Naive B cell (primary cell): ENCODE measurements around the gene IMMP2L. TPM values are rescaled to one million over a fixed set of nuclear protein-coding genes. Genes with fewer than 3 reads are reported as not detected.
"Not testable (repeated sequence)": the region's sequence is repeated elsewhere in the genome, so short reads cannot be mapped to it uniquely, and the experiment has no call there.

Experiments
- ATAC-seq, 2 donors: fragments of 150-1000 bp; cut with Tn5 transposase; 2 replicates each; pipeline ENCODE4 v1.10.0; 2021; ENCODE audit warnings: low read depth in 2 of 2, mild to moderate bottlenecking in 2 of 2, moderate library complexity in 2 of 2
- DNase-seq: peaks from one replicate; pipeline ENCODE4 v3.0.0; 2022
- H3K27ac Mint-ChIP-seq, 6 donors: one replicate each; pipeline ENCODE4 v1.8.0; 2020 to 2022; ENCODE audit warnings: mild to moderate bottlenecking in 6 of 6, mixed read lengths in 6 of 6, moderate library complexity in 5 of 6, inconsistent platforms in 2 of 6
- H3K27me3 Mint-ChIP-seq, 3 donors: one replicate each; pipeline ENCODE4 v1.8.0; 2021 to 2022; ENCODE audit warnings: mixed read lengths in 3 of 3, mild to moderate bottlenecking in 1 of 3
- H3K36me3 Mint-ChIP-seq, 2 donors: one replicate each; pipeline ENCODE4 v1.8.0; 2020 to 2022; ENCODE audit warnings: mixed read lengths in 2 of 2, inconsistent platforms in 1 of 2, mild to moderate bottlenecking in 1 of 2
- H3K4me1 Mint-ChIP-seq, 3 donors: one replicate each; pipeline ENCODE4 v1.8.0; 2020 to 2022; ENCODE audit warnings: mixed read lengths in 3 of 3, inconsistent platforms in 1 of 3, mild to moderate bottlenecking in 1 of 3, moderate library complexity in 1 of 3
- H3K4me3 Mint-ChIP-seq, 8 donors: one replicate each; pipeline ENCODE4 v1.8.0; 2020 to 2022; ENCODE audit warnings: mild to moderate bottlenecking in 8 of 8, mixed read lengths in 8 of 8, moderate library complexity in 8 of 8, inconsistent platforms in 2 of 8
- H3K9me3 Mint-ChIP-seq, 7 donors: one replicate each; pipeline ENCODE4 v1.8.0; 2020 to 2022; ENCODE audit warnings: mixed read lengths in 7 of 7, mild to moderate bottlenecking in 5 of 7, inconsistent platforms in 2 of 7, moderate library complexity in 1 of 7
- polyA plus RNA-seq, 6 donors: library from polyadenylated mRNA; unstranded; fragments of 300-500 nt; fragmentation: Illumina TruSeq; gene quantifications; one replicate each; pipeline ENCODE4 v1.2.3, GENCODE V29; 2021; ENCODE audit warnings: low read depth in 6 of 6

Gene IMMP2L
- polyA plus RNA-seq, 6 donors from 2014 or later: 14.9 to 34.0 (median 25.9) TPM

- Mint-ChIP-seq H3K9me3 (peaks cover 0 to 4% (median 0%) of the 10 kb centered on the region in 7 donors), H3K4me1 (peaks cover 0 to 13% (median 0%) of the 10 kb centered on the region in 3 donors), H3K27me3 (no peaks in the 10 kb centered on the region), H3K36me3 (peaks cover 9 to 10% of the 10 kb centered on the region in 2 donors), H3K4me3 (no peak overlapping the region), H3K27ac (no peak overlapping the region)
- no peak for DNase-seq
- no peak for ATAC-seq
These were observed 102.5 kb downstream of the IMMP2L start for GRCh38 chr7:111459757-111460280.

- H3K4me1 Mint-ChIP-seq: peaks cover 0 to 13% (median 0%) of the 10 kb centered on the region in 3 donors
- peaks cover 9 to 10% of the 10 kb centered on the region in 2 donors for H3K36me3 Mint-ChIP-seq
- peak overlapping the region in 1 of 6 donors; percentile 1 for H3K27ac Mint-ChIP-seq
- ATAC-seq: no peak
- peaks cover 0 to 4% (median 0%) of the 10 kb centered on the region in 7 donors for H3K9me3 Mint-ChIP-seq
- H3K27me3 Mint-ChIP-seq: no peaks in the 10 kb centered on the region
- DNase-seq: no peak
- H3K4me3 Mint-ChIP-seq: no peak overlapping the region
These were observed 103.1 kb downstream of the IMMP2L start for GRCh38 chr7:111459065-111459756.

- not testable (repeated sequence) for H3K4me3 Mint-ChIP-seq, H3K27me3 Mint-ChIP-seq, ATAC-seq, H3K9me3 Mint-ChIP-seq, H3K27ac Mint-ChIP-seq, DNase-seq, H3K4me1 Mint-ChIP-seq
- peaks cover 11 to 13% of the 10 kb centered on the region in 2 donors for H3K36me3 Mint-ChIP-seq
These were observed 111.6 kb downstream of the IMMP2L start for GRCh38 chr7:111450705-111451104.

GRCh38 chr7:111447502-111447901, 114.8 kb downstream of the IMMP2L start:
- H3K27ac Mint-ChIP-seq, H3K27me3 Mint-ChIP-seq, ATAC-seq, DNase-seq, H3K36me3 Mint-ChIP-seq, H3K4me1 Mint-ChIP-seq, H3K4me3 Mint-ChIP-seq: not testable (repeated sequence)
- peaks cover 0 to 13% (median 4%) of the 10 kb centered on the region in 7 donors for H3K9me3 Mint-ChIP-seq

GRCh38 chr7:111439977-111440376, 122.3 kb downstream of the IMMP2L start:
- ATAC-seq: no peak
- Mint-ChIP-seq H3K36me3 (peaks cover 0 to 5% of the 10 kb centered on the region in 2 donors), H3K27ac (no peak overlapping the region), H3K4me1 (peaks cover 0 to 4% (median 0%) of the 10 kb centered on the region in 3 donors), H3K9me3 (peaks cover 5 to 23% (median 8%) of the 10 kb centered on the region in 7 donors), H3K4me3 (no peak overlapping the region), H3K27me3 (no peaks in the 10 kb centered on the region)
- DNase-seq: no peak

- Mint-ChIP-seq H3K27me3 (no peaks in the 10 kb centered on the region), H3K4me3 (no peak overlapping the region)
- no peak for DNase-seq
These were observed 123.7 kb downstream of the IMMP2L start for GRCh38 chr7:111438369-111439289.

GRCh38 chr7:111437736-111438135, 124.6 kb downstream of the IMMP2L start:
- no peak overlapping the region for H3K4me3 Mint-ChIP-seq
- peaks cover 0 to 4% (median 0%) of the 10 kb centered on the region in 3 donors for H3K4me1 Mint-ChIP-seq
- peaks cover 12 to 14% of the 10 kb centered on the region in 2 donors for H3K36me3 Mint-ChIP-seq
- no peaks in the 10 kb centered on the region for H3K27me3 Mint-ChIP-seq
- no peak overlapping the region for H3K27ac Mint-ChIP-seq
- ATAC-seq: no peak
- H3K9me3 Mint-ChIP-seq: peaks cover 9 to 42% (median 25%) of the 10 kb centered on the region in 7 donors
- no peak for DNase-seq

More at GRCh38 chr7:111438369-111439289, 123.7 kb downstream of the IMMP2L start:
- H3K4me1 Mint-ChIP-seq: peaks cover 0 to 4% (median 0%) of the 10 kb centered on the region in 3 donors
- peaks cover 5% of the 10 kb centered on the region in 2 donors for H3K36me3 Mint-ChIP-seq
- peaks cover 5 to 33% (median 17%) of the 10 kb centered on the region in 7 donors for H3K9me3 Mint-ChIP-seq
- ATAC-seq: no peak
- no peak overlapping the region for H3K27ac Mint-ChIP-seq

- no peaks in the 10 kb centered on the region for H3K27me3 Mint-ChIP-seq
- DNase-seq: no peak
- H3K4me3 Mint-ChIP-seq: no peak overlapping the region
- no peak overlapping the region for H3K27ac Mint-ChIP-seq
- peaks cover 12 to 19% of the 10 kb centered on the region in 2 donors for H3K36me3 Mint-ChIP-seq
- H3K4me1 Mint-ChIP-seq: no peaks in the 10 kb centered on the region
- peaks cover 9 to 47% (median 25%) of the 10 kb centered on the region in 7 donors for H3K9me3 Mint-ChIP-seq
- ATAC-seq: no peak
These were observed 125.7 kb downstream of the IMMP2L start for GRCh38 chr7:111436608-111437007.

- Mint-ChIP-seq H3K36me3 (peaks cover 7 to 19% of the 10 kb centered on the region in 2 donors), H3K27me3 (no peaks in the 10 kb centered on the region), H3K27ac (no peak overlapping the region), H3K4me1 (no peaks in the 10 kb centered on the region), H3K4me3 (no peak overlapping the region), H3K9me3 (peaks cover 5 to 47% (median 25%) of the 10 kb centered on the region in 7 donors)
- ATAC-seq: no peak
- no peak for DNase-seq
These were observed 128.9 kb downstream of the IMMP2L start for GRCh38 chr7:111433426-111433825.

- no peaks in the 10 kb centered on the region for H3K4me1 Mint-ChIP-seq
- H3K27me3 Mint-ChIP-seq: no peaks in the 10 kb centered on the region
- DNase-seq: no peak
- H3K9me3 Mint-ChIP-seq: peaks cover 5 to 23% (median 14%) of the 10 kb centered on the region in 7 donors
- H3K4me3 Mint-ChIP-seq: no peak overlapping the region
- ATAC-seq: no peak
- H3K36me3 Mint-ChIP-seq: peaks cover 7 to 19% of the 10 kb centered on the region in 2 donors
- no peak overlapping the region for H3K27ac Mint-ChIP-seq
These were observed 132.5 kb downstream of the IMMP2L start for GRCh38 chr7:111429781-111430180.

GRCh38 chr7:111424768-111425167, 137.5 kb downstream of the IMMP2L start:
- Mint-ChIP-seq H3K4me3 (no peak overlapping the region), H3K36me3 (peaks cover 5 to 13% of the 10 kb centered on the region in 2 donors), H3K27me3 (no peaks in the 10 kb centered on the region), H3K27ac (no peak overlapping the region), H3K9me3 (peaks cover 0 to 15% (median 6%) of the 10 kb centered on the region in 7 donors), H3K4me1 (no peaks in the 10 kb centered on the region)
- no peak for DNase-seq
- ATAC-seq: no peak

GRCh38 chr7:111414374-111414773, 147.9 kb downstream of the IMMP2L start:
- DNase-seq (no peak), ATAC-seq (peak; percentile 40 to 64)
- H3K9me3 Mint-ChIP-seq: peaks cover 0 to 2% (median 0%) of the 10 kb centered on the region in 7 donors
- no peak overlapping the region for H3K27ac Mint-ChIP-seq
- no peak overlapping the region for H3K4me3 Mint-ChIP-seq
- H3K4me1 Mint-ChIP-seq: peaks cover 0 to 6% (median 0%) of the 10 kb centered on the region in 3 donors
- no peaks in the 10 kb centered on the region for H3K27me3 Mint-ChIP-seq
- peaks cover 7 to 18% of the 10 kb centered on the region in 2 donors for H3K36me3 Mint-ChIP-seq

GRCh38 chr7:111413739-111414138, 148.6 kb downstream of the IMMP2L start:
- no peak overlapping the region for H3K4me3 Mint-ChIP-seq
- H3K27ac Mint-ChIP-seq: peak overlapping the region in 2 of 6 donors; percentile 8 to 73
- H3K4me1 Mint-ChIP-seq: peaks cover 0 to 6% (median 0%) of the 10 kb centered on the region in 3 donors
- no peak for ATAC-seq
- DNase-seq: no peak
- peaks cover 7 to 18% of the 10 kb centered on the region in 2 donors for H3K36me3 Mint-ChIP-seq
- no peaks in the 10 kb centered on the region for H3K27me3 Mint-ChIP-seq
- H3K9me3 Mint-ChIP-seq: peaks cover 0 to 2% (median 0%) of the 10 kb centered on the region in 7 donors
